GM18858 (cell line): Measurements from ENCODE around the gene ADAM11.
"Not testable (repeated sequence)": the region's sequence is repeated elsewhere in the genome, so short reads cannot be mapped to it uniquely, and the experiment has no call there.

Source experiments
- ATAC-seq: cut with Tn5 transposase; IDR thresholded peaks from one replicate; pipeline ENCODE4 v1.9.1; 2021; ENCODE audit not compliant: unreplicated experiment

The ADAM11 gene

GRCh38 chr17:44758414-44759085, at the start of gene ADAM11:
ADAM11 (plus strand) TSS chr17:44758988; CDS start chr17:44759200, 212 bp downstream.
- no peak for ATAC-seq

DNA sequence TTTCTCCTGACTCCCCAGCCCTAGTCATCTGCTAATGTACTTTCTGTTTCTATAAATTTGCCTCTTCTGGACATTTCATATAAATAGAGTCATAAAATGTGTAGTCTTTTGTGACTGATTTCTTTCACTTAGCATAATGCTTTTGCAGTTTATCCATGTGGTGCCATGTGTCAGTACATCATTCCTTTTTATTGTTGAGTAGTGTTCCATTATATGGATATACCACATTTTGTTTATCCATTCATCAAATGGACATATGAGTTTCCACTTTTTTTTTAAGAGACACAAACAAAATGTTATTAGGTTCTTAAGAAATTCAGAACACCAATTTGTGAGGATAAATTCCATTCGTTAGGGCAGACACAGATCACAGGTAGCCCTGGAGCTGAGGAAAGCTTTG, 39.3 kb upstream of the ADAM11 start:
- no peak for ATAC-seq

GRCh38 chr17:44722254-44722653, 36.5 kb upstream of the ADAM11 start:
- ATAC-seq = no peak

DNA sequence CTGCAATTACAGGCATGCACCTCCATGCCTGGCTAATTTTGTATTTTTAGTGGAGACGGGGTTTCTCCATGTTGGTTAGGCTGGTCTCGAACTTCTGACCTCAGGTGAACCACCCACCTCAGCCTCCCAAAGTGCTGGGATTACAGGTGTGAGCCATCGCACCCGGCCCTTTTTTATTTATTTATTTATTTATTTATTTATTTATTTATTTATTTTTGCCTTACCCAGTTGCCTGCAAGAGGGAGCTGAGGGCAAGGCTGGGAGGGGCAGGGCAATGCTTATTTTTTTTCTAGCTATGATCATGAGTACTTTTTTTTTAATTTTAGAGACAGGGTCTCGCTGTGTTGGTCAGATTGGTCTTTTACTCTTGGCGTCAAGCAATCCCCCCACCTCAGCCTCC, 32.7 kb upstream of the ADAM11 start:
- ATAC-seq = not testable (repeated sequence)

- no peak for ATAC-seq
Observed at GRCh38 chr17:44733753-44734152, 25.0 kb upstream of the ADAM11 start.

- ATAC-seq = no peak
Observed at GRCh38 chr17:44734272-44734671, 24.5 kb upstream of the ADAM11 start.

DNA sequence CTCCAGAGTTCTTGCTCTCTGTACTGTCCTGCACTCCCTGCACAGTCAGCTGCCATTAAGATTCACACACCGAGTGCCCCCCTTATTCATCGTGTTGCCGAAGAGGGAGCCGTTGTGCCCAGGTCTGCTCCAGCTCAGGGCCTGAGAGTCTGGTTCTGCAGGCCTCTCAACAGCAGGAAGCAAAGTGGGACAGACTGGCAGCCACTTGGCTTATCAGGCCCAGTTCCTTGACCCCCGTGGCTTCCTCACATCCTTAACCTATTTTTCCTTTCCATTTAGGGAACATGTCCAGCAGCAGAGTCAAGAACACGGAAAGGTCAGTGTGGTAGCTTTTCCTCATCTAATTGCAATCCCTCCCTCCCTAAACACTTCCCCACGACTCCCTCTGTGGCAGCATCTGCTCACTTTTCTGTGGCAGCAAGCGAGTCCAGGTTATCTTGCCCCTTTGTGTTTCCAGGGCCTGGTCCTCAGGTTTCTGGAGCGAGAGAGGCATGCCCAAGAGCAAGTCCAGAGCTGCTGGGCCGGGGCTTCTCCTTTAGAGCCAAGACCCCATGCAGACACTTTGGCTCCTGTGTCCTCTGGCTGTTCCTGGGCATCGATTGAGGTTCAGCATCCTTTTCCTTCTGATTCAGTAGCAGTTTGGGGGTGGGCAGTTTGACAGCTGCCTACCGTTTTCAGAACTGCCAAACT, 22.1 kb upstream of the ADAM11 start:
- ATAC-seq = no peak

DNA sequence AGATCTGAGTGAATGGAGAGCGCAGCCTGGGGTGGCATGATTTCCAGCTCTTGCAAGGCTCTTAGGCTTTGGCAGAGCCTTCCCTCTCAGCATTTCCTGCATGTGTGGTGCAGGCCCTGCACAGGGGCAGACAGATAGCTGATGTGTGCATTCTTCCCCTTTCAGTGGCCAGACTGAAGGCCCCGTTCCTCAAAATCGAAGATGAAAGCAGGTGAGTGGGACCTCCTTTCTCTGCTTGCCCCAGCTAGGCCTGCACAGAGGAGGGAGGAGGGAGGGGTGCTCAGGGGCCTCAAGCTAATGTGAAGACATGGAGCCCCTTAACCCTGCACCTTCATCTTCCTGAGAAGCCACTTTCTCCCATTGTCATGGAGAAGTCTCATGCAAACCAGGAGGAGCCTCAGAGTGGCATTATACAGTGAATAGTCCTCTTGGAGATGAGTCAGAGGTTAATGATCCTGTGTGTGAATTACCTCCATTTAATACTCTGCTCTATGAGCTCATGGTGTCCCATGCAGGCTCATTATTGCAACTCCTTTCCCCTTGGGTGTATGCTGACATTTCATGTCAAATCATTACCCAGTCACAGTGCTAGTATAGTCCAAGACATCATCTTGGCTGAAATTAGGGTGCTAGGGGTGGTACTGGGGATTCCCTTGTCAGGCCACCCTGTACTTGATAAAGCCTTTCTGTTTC, 20.4 kb upstream of the ADAM11 start:
- no peak for ATAC-seq

DNA sequence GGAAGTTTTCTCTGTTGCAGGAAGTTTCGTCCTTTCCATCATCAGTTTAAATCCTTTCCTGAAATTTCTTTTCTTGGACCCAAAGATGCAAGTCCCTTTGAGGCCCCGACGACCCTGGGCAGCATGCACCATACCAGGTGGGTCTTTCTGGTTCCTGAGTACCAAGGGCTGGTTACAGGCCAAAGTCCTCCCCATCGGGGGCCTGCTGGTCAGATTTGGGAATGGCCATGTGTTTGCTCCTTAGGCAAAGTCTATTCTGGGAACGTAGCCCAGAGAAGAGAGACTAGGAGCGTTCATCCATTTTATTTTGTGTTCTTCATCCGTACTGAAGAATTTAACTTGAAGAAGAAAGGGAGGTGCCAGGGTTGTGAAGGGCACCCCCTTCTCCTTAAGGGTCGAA, 17.5 kb upstream of the ADAM11 start:
- no peak for ATAC-seq

DNA sequence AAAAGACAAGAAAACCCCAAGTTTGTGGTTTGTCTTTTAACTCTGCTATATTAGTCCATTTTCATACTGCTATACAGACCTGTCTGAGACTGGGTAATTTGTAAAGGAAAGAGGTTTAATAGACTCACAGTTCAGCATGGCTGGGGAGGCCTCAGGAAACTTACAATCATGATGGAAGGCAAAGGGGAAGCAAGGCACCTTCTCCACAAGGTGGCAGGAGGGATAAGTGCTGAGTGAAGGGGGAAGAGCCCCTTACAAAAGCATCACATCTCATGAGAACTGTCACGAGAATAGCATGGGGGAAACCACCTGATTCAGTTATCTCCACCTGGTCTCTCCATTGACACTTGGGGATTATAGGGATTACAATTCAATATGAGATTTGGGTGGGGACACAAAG, 13.5 kb upstream of the ADAM11 start:
- no peak for ATAC-seq

- not testable (repeated sequence) for ATAC-seq
Observed at GRCh38 chr17:44745738-44746137, 13.1 kb upstream of the ADAM11 start.

GRCh38 chr17:44747566-44747965, 11.2 kb upstream of the ADAM11 start:
- no peak for ATAC-seq

DNA sequence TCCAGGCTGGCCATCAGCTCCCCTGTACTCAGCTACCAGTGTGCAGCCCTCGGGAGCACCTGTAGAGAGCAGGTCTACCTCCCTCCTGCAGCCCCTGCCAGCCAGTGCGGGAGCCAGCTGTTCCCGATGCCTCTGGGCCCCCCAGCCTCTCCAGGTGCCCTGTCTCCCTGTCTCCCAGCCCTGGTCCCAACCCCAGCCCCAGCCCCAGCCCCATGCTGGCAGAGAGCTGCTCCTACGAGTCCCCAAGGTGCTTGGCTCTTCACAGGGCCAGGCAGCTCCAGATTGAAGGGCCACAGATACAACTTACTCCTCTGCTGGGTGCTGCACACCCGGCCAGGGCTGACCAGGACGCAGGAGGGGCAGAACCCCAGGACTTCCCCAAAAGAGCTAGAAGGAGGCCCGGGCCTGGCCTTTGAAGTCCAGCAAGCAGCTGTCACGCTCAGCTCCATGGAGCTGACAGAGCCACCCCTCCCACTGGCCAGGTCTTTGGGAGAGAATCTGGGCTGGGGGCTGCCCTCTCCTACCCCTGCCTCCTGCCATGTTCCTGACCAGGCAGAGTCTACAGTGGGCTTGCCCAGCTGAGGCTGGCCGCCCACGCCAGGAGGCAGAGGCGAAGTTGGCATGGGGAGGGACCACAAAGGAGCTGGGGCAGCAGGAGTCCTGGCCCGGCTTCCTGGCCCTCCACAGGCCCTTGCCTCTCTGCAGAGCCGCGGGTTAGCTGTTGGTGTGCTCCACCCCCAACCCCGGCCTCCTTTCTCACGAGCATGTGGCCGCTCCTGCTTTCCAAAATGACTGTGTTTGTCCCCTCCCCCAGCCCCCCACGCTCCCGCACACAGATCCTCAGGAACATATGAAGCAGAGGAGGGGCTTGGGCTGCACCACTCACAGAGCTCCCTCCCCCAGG, 9.5 kb upstream of the ADAM11 start:
- no peak for ATAC-seq

DNA sequence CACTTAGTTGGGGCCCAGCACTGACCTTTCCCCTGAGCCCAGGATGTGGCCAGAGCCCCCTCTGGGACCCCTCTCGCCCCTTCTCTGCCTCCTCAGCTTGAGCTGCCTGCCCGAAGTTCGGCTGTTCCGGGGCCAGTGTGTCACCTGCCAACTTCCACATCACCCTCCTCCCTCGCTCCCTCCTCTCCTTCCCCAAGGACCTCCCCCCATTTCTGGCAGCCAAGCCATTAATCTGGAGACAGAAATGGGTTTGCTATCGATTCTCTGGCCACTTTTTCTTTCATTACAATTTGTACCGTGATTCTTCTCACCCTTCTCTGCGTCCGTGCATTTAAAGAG, 8.8 kb upstream of the ADAM11 start:
- no peak for ATAC-seq

GRCh38 chr17:44751331-44751730, 7.5 kb upstream of the ADAM11 start:
- no peak for ATAC-seq

- no peak for ATAC-seq
Observed at GRCh38 chr17:44751806-44752205, 7.0 kb upstream of the ADAM11 start.

GRCh38 chr17:44752953-44753861, 5.6 kb upstream of the ADAM11 start:
- ATAC-seq = no peak

DNA sequence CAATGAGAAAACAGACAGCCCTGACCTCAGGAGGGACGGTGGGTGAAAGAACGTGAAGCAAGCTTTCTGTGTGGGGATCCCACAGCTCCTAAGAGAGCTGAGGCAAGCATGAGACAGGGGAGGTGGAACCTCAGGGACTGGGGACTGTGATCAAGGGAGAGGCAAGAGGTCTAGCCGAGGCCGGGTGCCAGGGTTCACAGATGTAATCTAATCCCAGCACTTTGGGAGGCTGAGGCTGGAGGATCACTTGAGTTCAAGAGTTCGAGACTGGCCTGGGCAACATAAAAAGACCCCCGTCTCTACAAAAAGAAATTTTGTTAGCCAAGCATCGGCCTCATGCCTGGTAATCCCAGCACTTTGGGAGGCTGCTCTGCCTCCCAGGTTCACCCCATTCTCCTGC, 4.5 kb upstream of the ADAM11 start:
- no peak for ATAC-seq

- ATAC-seq = not testable (repeated sequence)
Observed at GRCh38 chr17:44755180-44755579, 3.6 kb upstream of the ADAM11 start.
